Thyroid gland (tissue), 4 donors: Measurements from ENCODE around the gene TOP2A. TPM values are rescaled to one million over a fixed set of nuclear protein-coding genes. Genes with fewer than 3 reads are reported as not detected.
A peak's percentile ranks its signal among the peaks of the same experiment; 100 is the strongest.

Source experiments
- DNase-seq, 2 donors: peaks; one replicate each; pipeline ENCODE4 v3.0.0-alpha.2; 2019
- H3K27ac ChIP-seq, 3 donors: fragments of 200-600 bp; sonication (generic); 1 replicate in 2 of 3; 2 replicates in 1 of 3; pipeline ENCODE4 v1.5.1; 2016 to 2019; ENCODE audit warnings: mild to moderate bottlenecking in 1 of 3, moderate library complexity in 1 of 3
- H3K27me3 ChIP-seq: fragments of 200-600 bp; sonication (generic); one replicate; pipeline ENCODE4 v1.5.1; 2019
- H3K36me3 ChIP-seq, 2 donors: fragments of 200-600 bp; sonication (generic); one replicate each; pipeline ENCODE4 v1.5.1; 2016 to 2019
- H3K4me1 ChIP-seq, 2 donors: fragments of 200-600 bp; sonication (generic); one replicate each; pipeline ENCODE4 v1.5.1; 2017 to 2019
- H3K4me3 ChIP-seq, 3 donors: fragments of 200-600 bp; sonication (generic); replicated peaks in 1 of 3; 1 replicate in 2 of 3; 2 replicates in 1 of 3; pipeline ENCODE4 v1.5.1; 2016; ENCODE audit warnings: mild to moderate bottlenecking in 1 of 3
- H3K9me3 ChIP-seq: fragments of 200-600 bp; sonication (generic); one replicate; pipeline ENCODE4 v1.5.1; 2017
- POLR2A ChIP-seq, 2 donors: fragments of 450-650 bp; IDR thresholded peaks; one replicate each; pipeline ENCODE4 v1.6.1; 2017; ENCODE audit warnings: antibody characterized with exemption in 2 of 2, mild to moderate bottlenecking in 2 of 2, moderate library complexity in 1 of 2
- WGBS, 2 donors: methylation state at CpG; one replicate each; pipeline ENCODE4 v1.1.5; 2017; 5-methylcytosine and 5-hydroxymethylcytosine counted together
- intact Hi-C: fragments of 100-400 bp; cut with DNase I; formaldehyde crosslinking; loops from one replicate; pipeline ENCODE4 v1.15.1; 2023
- total RNA-seq, 4 donors: library from RNA; depleted of rRNA; stranded (reverse); fragments of >200 nt; gene quantifications; one replicate each; pipeline ENCODE4 v1.2.3, GENCODE V29; 2016
- TF ChIP-seq, protein P1 (sequence below), 6 experiments: fragments of 200-600 bp in 3 of 6; fragments of 450-650 bp in 3 of 6; sonication (generic) in 3 of 6; IDR thresholded peaks; one replicate each; pipeline ENCODE4 v1.5.1; 2016 to 2019; ENCODE audit warnings: antibody characterized with exemption in 6 of 6, mild to moderate bottlenecking in 2 of 6, inconsistent platforms in 1 of 6, moderate library complexity in 1 of 6

TOP2A gene
- total RNA-seq, 4 donors from 2014 or later: 0.20 to 5.2 (median 2.2) TPM

DNA sequence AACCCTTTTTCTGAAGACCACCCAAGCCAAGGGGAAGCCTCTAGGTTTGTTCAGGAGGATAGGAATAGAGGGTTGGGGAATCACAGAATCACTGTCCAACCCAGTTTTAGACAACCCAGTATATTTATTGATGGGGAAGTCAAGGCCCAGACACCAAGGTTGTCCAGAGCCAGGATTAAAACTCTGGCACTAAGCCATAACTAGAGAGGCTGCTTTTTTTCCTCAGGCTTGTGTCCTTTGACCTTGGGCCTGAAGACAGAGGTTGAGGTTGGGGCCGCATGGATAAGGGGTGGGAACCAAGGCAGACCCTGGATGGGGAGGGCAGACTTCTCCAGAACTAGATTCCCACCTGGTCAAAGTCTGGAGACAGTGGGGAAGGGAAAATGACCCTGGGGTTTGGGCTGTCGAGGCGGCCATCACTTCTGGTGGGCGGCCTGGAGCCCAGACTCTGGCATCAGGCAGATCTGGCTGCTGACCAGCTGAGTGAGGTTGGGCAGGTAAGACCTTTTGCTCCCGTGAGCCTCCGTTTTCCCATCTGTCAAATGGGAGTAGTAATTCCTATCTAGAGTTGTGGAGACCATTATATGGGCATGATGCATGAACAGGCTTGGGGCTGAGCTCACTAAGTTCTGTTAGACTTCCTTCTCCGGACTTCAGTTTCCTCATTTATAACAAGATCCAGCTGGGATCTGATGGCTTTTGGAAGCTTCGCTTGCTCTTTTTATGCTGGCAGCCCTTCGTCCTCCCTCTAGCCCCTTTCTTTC is 43.5 kb upstream of the TOP2A start:
- H3K27ac ChIP-seq: no peak overlapping the region
- H3K4me3 ChIP-seq: no peak overlapping the region
- peaks cover 6 to 14% of the 10 kb centered on the region in 2 donors for H3K36me3 ChIP-seq
- intact Hi-C loops: no loop called here
- H3K4me1 ChIP-seq: peaks cover 31 to 62% of the 10 kb centered on the region in 2 donors
- no peak for DNase-seq
- TF ChIP-seq, protein P1, sequence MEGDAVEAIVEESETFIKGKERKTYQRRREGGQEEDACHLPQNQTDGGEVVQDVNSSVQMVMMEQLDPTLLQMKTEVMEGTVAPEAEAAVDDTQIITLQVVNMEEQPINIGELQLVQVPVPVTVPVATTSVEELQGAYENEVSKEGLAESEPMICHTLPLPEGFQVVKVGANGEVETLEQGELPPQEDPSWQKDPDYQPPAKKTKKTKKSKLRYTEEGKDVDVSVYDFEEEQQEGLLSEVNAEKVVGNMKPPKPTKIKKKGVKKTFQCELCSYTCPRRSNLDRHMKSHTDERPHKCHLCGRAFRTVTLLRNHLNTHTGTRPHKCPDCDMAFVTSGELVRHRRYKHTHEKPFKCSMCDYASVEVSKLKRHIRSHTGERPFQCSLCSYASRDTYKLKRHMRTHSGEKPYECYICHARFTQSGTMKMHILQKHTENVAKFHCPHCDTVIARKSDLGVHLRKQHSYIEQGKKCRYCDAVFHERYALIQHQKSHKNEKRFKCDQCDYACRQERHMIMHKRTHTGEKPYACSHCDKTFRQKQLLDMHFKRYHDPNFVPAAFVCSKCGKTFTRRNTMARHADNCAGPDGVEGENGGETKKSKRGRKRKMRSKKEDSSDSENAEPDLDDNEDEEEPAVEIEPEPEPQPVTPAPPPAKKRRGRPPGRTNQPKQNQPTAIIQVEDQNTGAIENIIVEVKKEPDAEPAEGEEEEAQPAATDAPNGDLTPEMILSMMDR (IDR thresholded peaks at IDR 0.05): no peak
- peak in 1 of 2 donors; percentile 6 for TF ChIP-seq POLR2A (IDR thresholded peaks at IDR 0.05)
- H3K9me3 ChIP-seq: no peaks in the 10 kb centered on the region
- 71 to 75% methylated on average over 8 to 9 of the region's 9 CpGs for WGBS, 2 donors
- H3K27me3 ChIP-seq: no peaks in the 10 kb centered on the region

DNA sequence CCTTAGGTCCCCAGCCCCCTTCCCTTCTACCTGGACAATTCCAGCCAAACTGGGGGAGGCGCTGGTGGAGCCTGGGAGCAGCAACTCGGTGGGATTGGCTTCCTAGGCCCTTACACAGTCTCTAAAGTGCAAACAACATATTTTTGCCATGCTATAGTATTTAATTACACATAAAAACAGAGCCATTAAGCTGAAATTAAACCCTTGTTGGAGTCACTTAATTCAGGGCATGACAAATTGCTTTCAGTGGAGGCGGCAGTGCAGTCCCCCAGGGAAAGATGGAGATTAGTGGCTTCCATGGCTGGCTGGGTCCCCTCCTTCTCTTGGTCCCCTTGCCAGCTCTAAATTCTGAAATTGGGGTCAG is 42.9 kb upstream of the TOP2A start:
- H3K27ac ChIP-seq: no peak overlapping the region

DNA sequence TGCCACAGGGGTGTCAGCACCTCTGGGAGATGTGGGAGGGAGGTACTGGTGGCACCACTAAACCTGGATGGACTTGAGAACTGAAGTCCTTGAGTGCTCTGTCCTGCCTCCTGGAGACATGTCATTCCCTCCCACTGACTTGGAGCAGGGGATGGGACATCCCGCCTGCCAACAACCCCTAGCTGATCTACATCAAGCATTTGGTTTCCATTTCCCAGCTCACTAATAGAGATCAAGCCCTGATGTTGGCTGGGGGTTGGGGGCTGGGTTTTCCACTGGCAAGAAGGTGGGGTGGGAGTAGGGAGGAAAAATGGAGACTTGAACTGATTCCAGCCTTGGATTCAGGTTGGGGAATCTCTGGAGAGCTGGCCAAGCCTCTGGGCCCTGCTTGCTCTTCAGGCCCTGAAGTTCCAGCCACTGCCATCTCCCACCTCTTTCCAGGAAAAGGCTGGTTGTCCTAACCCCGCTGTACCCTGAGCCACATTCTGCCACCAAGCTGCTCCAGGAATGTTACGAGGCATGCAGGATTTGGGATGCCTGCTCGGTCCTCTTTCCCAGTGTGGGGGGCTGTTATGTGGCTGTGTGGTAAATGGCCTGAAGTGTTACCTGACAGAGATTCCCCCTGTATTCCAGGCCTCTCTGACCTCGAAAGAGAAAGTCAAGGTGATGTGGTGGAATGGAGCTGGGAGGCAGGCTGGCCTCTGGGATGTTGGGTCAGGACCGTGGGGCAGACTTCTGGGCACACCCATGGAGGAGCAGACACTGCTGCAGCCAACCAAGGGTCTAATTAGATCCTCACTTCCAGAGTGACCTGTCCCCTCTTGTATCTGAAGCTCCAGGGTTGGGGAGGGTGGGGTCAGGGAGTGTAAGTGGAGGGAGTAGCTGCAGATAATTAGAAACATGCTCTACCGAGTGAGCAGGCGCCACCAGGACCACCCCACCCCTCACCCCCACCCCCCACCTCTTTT is 42.2 kb upstream of the TOP2A start:
- TF ChIP-seq POLR2A (IDR thresholded peaks at IDR 0.05): no peak
- TF ChIP-seq, protein P1 (IDR thresholded peaks at IDR 0.05): no peak
- intact Hi-C loops: no loop called here
- Histone ChIP-seq H3K36me3 (peaks cover 13 to 24% of the 10 kb centered on the region in 2 donors), H3K4me3 (no peak overlapping the region), H3K9me3 (no peaks in the 10 kb centered on the region), H3K4me1 (peaks cover 36 to 70% of the 10 kb centered on the region in 2 donors), H3K27me3 (no peaks in the 10 kb centered on the region), H3K27ac (peak overlapping the region in 1 of 3 donors; percentile 40)
- DNase-seq: no peak
- whole genome bisulfite sequencing, 2 donors: 68 to 81% methylated on average over 7 to 8 of the region's 8 CpGs

More for the DNA sequence above, 42.9 kb upstream of the TOP2A start:
- Histone ChIP-seq H3K36me3 (peaks cover 11 to 19% of the 10 kb centered on the region in 2 donors), H3K27me3 (no peaks in the 10 kb centered on the region), H3K9me3 (no peaks in the 10 kb centered on the region), H3K4me1 (peaks cover 36 to 67% of the 10 kb centered on the region in 2 donors), H3K4me3 (no peak overlapping the region)
- intact Hi-C loops: no loop called here
- 63 to 80% methylated on average over 3 of the region's 3 CpGs for WGBS, 2 donors
- DNase-seq: no peak
- TF ChIP-seq, protein P1 (IDR thresholded peaks at IDR 0.05): no peak
- no peak for TF ChIP-seq POLR2A (IDR thresholded peaks at IDR 0.05)

DNA sequence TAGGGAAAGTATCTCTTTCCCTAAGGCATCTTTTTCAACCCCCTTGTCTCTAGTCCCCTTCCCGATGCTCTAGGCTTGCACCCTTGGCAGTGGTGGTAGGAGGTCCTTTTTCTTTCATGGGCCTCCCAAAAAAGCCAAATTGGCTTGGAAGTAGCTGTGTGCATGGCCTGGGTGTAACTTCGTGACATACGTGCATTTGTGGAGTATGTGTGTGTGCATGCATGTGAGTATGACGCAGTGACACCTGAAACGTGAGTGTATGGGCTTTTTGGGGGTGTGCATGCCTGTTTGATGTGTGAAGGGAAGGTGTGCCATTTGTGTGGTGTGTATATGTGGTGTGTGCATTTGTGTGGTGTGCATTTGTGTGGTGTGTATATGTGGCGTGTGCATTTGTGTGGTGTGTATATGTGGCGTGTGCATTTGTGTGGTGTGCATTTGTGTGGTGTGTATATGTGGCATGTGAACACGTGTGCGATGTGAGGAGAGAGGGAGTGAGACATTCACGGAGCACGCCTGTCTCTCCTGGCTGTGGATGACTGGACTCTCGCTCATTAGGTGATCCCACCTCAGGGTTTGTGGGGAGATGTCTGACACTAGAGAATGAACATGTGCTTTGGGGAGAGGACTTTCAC is 41.3 kb upstream of the TOP2A start:
- H3K4me1 ChIP-seq: peaks cover 36 to 71% of the 10 kb centered on the region in 2 donors
- 84 to 86% methylated on average over 12 of the region's 12 CpGs for WGBS, 2 donors
- H3K27me3 ChIP-seq: no peaks in the 10 kb centered on the region
- DNase-seq: no peak
- no peak for TF ChIP-seq POLR2A (IDR thresholded peaks at IDR 0.05)
- H3K9me3 ChIP-seq: no peaks in the 10 kb centered on the region
- intact Hi-C loops: no loop called here
- no peak overlapping the region for H3K4me3 ChIP-seq
- H3K36me3 ChIP-seq: peaks cover 22 to 33% of the 10 kb centered on the region in 2 donors
- H3K27ac ChIP-seq: peak overlapping the region in 2 of 3 donors; percentile 65 to 67
